ENCODE results near the gene MYO1F.

DNA sequence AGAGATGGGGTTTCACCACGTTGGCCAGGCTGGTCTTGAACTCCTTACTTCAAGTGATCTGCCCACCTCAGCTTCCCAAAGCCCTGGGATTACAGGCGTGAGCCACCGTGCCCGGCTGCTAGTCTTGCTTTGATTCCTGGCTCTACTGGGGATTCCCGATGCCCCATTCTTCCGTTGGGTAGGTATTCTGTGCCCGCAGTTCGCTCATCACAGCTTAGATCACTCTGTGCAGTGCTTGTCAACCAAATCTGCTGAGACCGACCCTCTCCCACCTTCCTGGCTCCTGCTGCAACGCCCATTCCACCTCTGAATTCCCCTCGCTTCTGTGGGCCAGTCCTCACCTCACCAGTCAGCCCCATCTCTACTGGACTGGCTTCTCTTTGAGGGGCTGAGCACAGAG is 58.7 kb downstream of the MYO1F start:
- TF ChIP-seq, protein P1, sequence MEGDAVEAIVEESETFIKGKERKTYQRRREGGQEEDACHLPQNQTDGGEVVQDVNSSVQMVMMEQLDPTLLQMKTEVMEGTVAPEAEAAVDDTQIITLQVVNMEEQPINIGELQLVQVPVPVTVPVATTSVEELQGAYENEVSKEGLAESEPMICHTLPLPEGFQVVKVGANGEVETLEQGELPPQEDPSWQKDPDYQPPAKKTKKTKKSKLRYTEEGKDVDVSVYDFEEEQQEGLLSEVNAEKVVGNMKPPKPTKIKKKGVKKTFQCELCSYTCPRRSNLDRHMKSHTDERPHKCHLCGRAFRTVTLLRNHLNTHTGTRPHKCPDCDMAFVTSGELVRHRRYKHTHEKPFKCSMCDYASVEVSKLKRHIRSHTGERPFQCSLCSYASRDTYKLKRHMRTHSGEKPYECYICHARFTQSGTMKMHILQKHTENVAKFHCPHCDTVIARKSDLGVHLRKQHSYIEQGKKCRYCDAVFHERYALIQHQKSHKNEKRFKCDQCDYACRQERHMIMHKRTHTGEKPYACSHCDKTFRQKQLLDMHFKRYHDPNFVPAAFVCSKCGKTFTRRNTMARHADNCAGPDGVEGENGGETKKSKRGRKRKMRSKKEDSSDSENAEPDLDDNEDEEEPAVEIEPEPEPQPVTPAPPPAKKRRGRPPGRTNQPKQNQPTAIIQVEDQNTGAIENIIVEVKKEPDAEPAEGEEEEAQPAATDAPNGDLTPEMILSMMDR (IDR thresholded peaks at IDR 0.05; ENCODE audit: insufficient read depth, low read length) = no peak
- TF ChIP-seq POLR2AphosphoS5 (IDR thresholded peaks at IDR 0.05; ENCODE audit: low read depth) = no peak
- TF ChIP-seq, protein P2, sequence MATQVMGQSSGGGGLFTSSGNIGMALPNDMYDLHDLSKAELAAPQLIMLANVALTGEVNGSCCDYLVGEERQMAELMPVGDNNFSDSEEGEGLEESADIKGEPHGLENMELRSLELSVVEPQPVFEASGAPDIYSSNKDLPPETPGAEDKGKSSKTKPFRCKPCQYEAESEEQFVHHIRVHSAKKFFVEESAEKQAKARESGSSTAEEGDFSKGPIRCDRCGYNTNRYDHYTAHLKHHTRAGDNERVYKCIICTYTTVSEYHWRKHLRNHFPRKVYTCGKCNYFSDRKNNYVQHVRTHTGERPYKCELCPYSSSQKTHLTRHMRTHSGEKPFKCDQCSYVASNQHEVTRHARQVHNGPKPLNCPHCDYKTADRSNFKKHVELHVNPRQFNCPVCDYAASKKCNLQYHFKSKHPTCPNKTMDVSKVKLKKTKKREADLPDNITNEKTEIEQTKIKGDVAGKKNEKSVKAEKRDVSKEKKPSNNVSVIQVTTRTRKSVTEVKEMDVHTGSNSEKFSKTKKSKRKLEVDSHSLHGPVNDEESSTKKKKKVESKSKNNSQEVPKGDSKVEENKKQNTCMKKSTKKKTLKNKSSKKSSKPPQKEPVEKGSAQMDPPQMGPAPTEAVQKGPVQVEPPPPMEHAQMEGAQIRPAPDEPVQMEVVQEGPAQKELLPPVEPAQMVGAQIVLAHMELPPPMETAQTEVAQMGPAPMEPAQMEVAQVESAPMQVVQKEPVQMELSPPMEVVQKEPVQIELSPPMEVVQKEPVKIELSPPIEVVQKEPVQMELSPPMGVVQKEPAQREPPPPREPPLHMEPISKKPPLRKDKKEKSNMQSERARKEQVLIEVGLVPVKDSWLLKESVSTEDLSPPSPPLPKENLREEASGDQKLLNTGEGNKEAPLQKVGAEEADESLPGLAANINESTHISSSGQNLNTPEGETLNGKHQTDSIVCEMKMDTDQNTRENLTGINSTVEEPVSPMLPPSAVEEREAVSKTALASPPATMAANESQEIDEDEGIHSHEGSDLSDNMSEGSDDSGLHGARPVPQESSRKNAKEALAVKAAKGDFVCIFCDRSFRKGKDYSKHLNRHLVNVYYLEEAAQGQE (IDR thresholded peaks at IDR 0.05; ENCODE audit: insufficient replicate concordance, low read depth) = no peak
- no peak for TF ChIP-seq GABPA (IDR thresholded peaks at IDR 0.05; ENCODE audit: low read depth)
